CD14-positive monocyte (primary cell): ENCODE measurements around the gene GLIPR1L1. TPM values are rescaled to one million over a fixed set of nuclear protein-coding genes. Genes with fewer than 3 reads are reported as not detected.

Experiments used
- DNase-seq, 3 donors: peaks; one replicate each; pipeline ENCODE4 v3.0.0-alpha.2; 2011 to 2022
- H2AFZ ChIP-seq: 2 replicates; pipeline ENCODE4 v1.6.0; 2012; ENCODE audit warnings: mild to moderate bottlenecking, low read depth, low read length, inconsistent platforms; ENCODE audit not compliant: insufficient read depth, poor library complexity, severe bottlenecking
- H3K27ac ChIP-seq, 2 donors: 1 replicate in 1 of 2; 2 replicates in 1 of 2; pipeline ENCODE4 v1.5.1; 2012 to 2013; ENCODE audit warnings: low read length in 2 of 2, control low read depth in 1 of 2, inconsistent platforms in 1 of 2, low read depth in 1 of 2, mild to moderate bottlenecking in 1 of 2
- H3K27me3 ChIP-seq, 2 donors: one replicate each; pipeline versions ENCODE4 v1.6.0 to v1.6.1; 2011 to 2013; ENCODE audit warnings: low read length in 2 of 2; ENCODE audit not compliant: control insufficient read depth in 2 of 2, insufficient read depth in 2 of 2
- H3K36me3 ChIP-seq, 2 donors: replicated peaks in 1 of 2; 1 replicate in 1 of 2; 2 replicates in 1 of 2; pipeline versions ENCODE4 v1.5.1 to v1.6.1; 2012 to 2013; ENCODE audit warnings: low read length in 2 of 2, control low read depth in 1 of 2, inconsistent platforms in 1 of 2, mild to moderate bottlenecking in 1 of 2; ENCODE audit not compliant: insufficient read depth in 2 of 2, control insufficient read depth in 1 of 2
- H3K4me1 ChIP-seq, 2 donors: 1 replicate in 1 of 2; 2 replicates in 1 of 2; pipeline versions ENCODE4 v1.5.1 to v1.6.1; 2012 to 2013; ENCODE audit warnings: low read length in 2 of 2, control low read depth in 1 of 2, inconsistent platforms in 1 of 2, mild to moderate bottlenecking in 1 of 2, moderate library complexity in 1 of 2; ENCODE audit not compliant: insufficient read depth in 2 of 2, control insufficient read depth in 1 of 2
- H3K4me2 ChIP-seq: replicated peaks from 2 replicates; pipeline ENCODE3; 2012; ENCODE audit warnings: low read length, moderate library complexity, mild to moderate bottlenecking; ENCODE audit not compliant: poor library complexity, severe bottlenecking; ENCODE audit errors: extremely low read depth
- H3K4me3 ChIP-seq, 3 experiments: fragments of 200-600 bp in 1 of 3; sonication (generic) in 1 of 3; replicated peaks in 1 of 3; 1 replicate in 2 of 3; 2 replicates in 1 of 3; pipeline ENCODE4 v1.5.1; 2011 to 2013; ENCODE audit warnings: low read length in 3 of 3, mild to moderate bottlenecking in 3 of 3, control low read depth in 2 of 3, low read depth in 2 of 3, inconsistent platforms in 1 of 3, moderate library complexity in 1 of 3
- H3K79me2 ChIP-seq: 2 replicates; pipeline ENCODE4 v1.6.0; 2012; ENCODE audit warnings: mild to moderate bottlenecking, control low read depth, inconsistent platforms, low read length, moderate library complexity; ENCODE audit not compliant: insufficient read depth
- H3K9ac ChIP-seq: 2 replicates; pipeline ENCODE4 v1.6.0; 2017; ENCODE audit warnings: low read length, mild to moderate bottlenecking; ENCODE audit not compliant: insufficient read depth, poor library complexity, severe bottlenecking
- H3K9me3 ChIP-seq, 2 donors: replicated peaks in 1 of 2; 1 replicate in 1 of 2; 2 replicates in 1 of 2; pipeline versions ENCODE4 v1.5.1 to v1.6.1; 2012 to 2013; ENCODE audit warnings: low read length in 2 of 2, control low read depth in 1 of 2; ENCODE audit not compliant: control insufficient read depth in 1 of 2, insufficient read depth in 1 of 2
- H4K20me1 ChIP-seq: 2 replicates; pipeline ENCODE4 v1.6.0; 2012; ENCODE audit warnings: mild to moderate bottlenecking, low read length, control low read depth, moderate library complexity; ENCODE audit not compliant: insufficient read depth
- H3K27ac Mint-ChIP-seq, 7 donors: one replicate each; pipeline ENCODE4 v1.8.0; 2020; ENCODE audit warnings: mild to moderate bottlenecking in 7 of 7, mixed read lengths in 7 of 7, moderate library complexity in 6 of 7, inconsistent platforms in 2 of 7
- H3K27me3 Mint-ChIP-seq, 3 donors: one replicate each; pipeline ENCODE4 v1.8.0; 2021 to 2022; ENCODE audit warnings: low read depth in 3 of 3, mild to moderate bottlenecking in 3 of 3, mixed read lengths in 3 of 3, moderate library complexity in 3 of 3, inconsistent platforms in 1 of 3
- H3K36me3 Mint-ChIP-seq, 2 donors: one replicate each; pipeline ENCODE4 v1.8.0; 2020; ENCODE audit warnings: mixed read lengths in 2 of 2, inconsistent platforms in 1 of 2, mild to moderate bottlenecking in 1 of 2
- H3K4me1 Mint-ChIP-seq: one replicate; pipeline ENCODE4 v1.8.0; 2020; ENCODE audit warnings: mild to moderate bottlenecking, mixed read lengths
- H3K4me3 Mint-ChIP-seq, 2 donors: one replicate each; pipeline ENCODE4 v1.8.0; 2020; ENCODE audit warnings: mild to moderate bottlenecking in 2 of 2, mixed read lengths in 2 of 2, moderate library complexity in 1 of 2
- H3K9me3 Mint-ChIP-seq, 7 donors: one replicate each; pipeline ENCODE4 v1.8.0; 2020 to 2022; ENCODE audit warnings: mixed read lengths in 7 of 7, mild to moderate bottlenecking in 6 of 7, moderate library complexity in 6 of 7, inconsistent platforms in 2 of 7
- WGBS: methylation state at CpG from one replicate; pipeline ENCODE4 v1.1.5; 2013; ENCODE audit warnings: missing lambda C conversion rate; ENCODE audit not compliant: insufficient coverage; 5-methylcytosine and 5-hydroxymethylcytosine counted together
- intact Hi-C, 2 donors: fragments of 100-400 bp; cut with micrococcal nuclease; formaldehyde crosslinking; loops; one replicate each; pipeline versions ENCODE4 v1.15.0 to v1.15.1; 2023
- polyA plus RNA-seq, 3 donors: library from polyadenylated mRNA; depleted of rRNA in 1 of 3; unstranded in 2 of 3; stranded (reverse) in 1 of 3; fragments of 300-500 nt in 2 of 3; fragments of >200 nt in 1 of 3; fragmentation: Illumina TruSeq in 2 of 3; gene quantifications; 1 replicate in 2 of 3; 2 replicates in 1 of 3; pipeline ENCODE4 v1.2.3, GENCODE V29; 2012 to 2021
- TF ChIP-seq, protein P1 (sequence below): fragments of 200-600 bp; IDR thresholded peaks from one replicate; pipeline ENCODE4 v1.8.0; 2022; ENCODE audit warnings: antibody characterized with exemption, mild to moderate bottlenecking

GLIPR1L1 gene
- polyA plus RNA-seq, 3 donors = not detected

DNA sequence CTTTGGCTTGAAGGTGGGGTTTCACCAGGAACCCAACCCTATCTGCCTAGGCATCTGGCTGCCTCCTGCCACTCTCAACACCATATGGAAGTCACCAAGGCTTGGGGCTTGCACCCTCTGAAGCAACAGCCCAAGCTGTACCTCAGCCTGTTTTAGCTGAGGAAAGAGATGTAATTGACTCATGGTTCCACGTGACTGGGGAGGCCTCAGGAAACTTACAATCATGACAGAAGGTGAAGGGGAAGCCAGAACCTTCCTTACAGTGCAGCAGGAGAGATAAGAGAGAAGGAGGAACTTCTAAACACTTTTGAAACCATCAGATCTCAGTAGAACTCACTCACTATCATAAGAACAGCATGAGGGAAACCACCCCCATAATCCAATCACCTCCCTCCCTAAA, 26.9 kb downstream of the GLIPR1L1 start:
- Histone ChIP-seq H3K4me1 (peaks cover 4 to 8% of the 10 kb centered on the region in 2 donors), H3K9me3 (peaks cover 0 to 3% of the 10 kb centered on the region in 2 donors), H3K4me3 (no peak overlapping the region), H4K20me1 (no peaks in the 10 kb centered on the region), H3K9ac (no peak overlapping the region), H3K27ac (no peak overlapping the region), H3K36me3 (no peaks in the 10 kb centered on the region), H3K79me2 (no peaks in the 10 kb centered on the region), H3K27me3 (no peaks in the 10 kb centered on the region), H2AFZ (no peak overlapping the region), H3K4me2 (no peak overlapping the region)
- intact Hi-C loops = no loop called here
- WGBS = no CpG with 5 or more reads among the region's 1 CpG
- peaks cover 0 to 9% (median 3%) of the 10 kb centered on the region in 7 donors for H3K9me3 Mint-ChIP-seq
- H3K27ac Mint-ChIP-seq = peak overlapping the region in 1 of 7 donors; percentile 27
- H3K36me3 Mint-ChIP-seq = no peaks in the 10 kb centered on the region
- peaks cover 0 to 2% (median 0%) of the 10 kb centered on the region in 3 donors for H3K27me3 Mint-ChIP-seq
- H3K4me1 Mint-ChIP-seq = peaks cover 17% of the 10 kb centered on the region
- no peak overlapping the region for H3K4me3 Mint-ChIP-seq
- TF ChIP-seq, protein P1, sequence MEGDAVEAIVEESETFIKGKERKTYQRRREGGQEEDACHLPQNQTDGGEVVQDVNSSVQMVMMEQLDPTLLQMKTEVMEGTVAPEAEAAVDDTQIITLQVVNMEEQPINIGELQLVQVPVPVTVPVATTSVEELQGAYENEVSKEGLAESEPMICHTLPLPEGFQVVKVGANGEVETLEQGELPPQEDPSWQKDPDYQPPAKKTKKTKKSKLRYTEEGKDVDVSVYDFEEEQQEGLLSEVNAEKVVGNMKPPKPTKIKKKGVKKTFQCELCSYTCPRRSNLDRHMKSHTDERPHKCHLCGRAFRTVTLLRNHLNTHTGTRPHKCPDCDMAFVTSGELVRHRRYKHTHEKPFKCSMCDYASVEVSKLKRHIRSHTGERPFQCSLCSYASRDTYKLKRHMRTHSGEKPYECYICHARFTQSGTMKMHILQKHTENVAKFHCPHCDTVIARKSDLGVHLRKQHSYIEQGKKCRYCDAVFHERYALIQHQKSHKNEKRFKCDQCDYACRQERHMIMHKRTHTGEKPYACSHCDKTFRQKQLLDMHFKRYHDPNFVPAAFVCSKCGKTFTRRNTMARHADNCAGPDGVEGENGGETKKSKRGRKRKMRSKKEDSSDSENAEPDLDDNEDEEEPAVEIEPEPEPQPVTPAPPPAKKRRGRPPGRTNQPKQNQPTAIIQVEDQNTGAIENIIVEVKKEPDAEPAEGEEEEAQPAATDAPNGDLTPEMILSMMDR = no peak
- DNase-seq = no peak

DNA sequence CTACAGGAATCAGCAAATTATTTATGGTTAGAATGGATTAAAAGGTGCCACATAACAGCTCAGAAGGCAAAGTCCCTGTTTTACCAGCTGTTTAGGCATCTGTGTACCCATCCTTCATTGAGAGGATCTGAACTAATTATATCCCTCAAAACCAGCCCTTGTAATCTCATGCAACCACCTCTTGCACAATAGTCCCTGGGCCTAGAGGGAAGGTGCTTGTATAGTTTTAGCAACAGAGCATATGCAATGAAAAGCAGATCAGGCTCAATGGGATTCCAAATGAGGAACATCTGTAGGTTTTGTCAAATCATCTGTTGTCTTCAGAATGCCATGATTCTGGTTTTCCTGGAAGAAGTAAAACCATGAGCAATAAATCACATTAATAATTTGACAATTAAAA, 30.4 kb downstream of the GLIPR1L1 start:
- H4K20me1 ChIP-seq = no peaks in the 10 kb centered on the region
- no peak overlapping the region for H3K4me2 ChIP-seq
- peaks cover 0 to 3% of the 10 kb centered on the region in 2 donors for H3K9me3 ChIP-seq
- H3K4me3 Mint-ChIP-seq = no peak overlapping the region
- no peaks in the 10 kb centered on the region for H3K27me3 Mint-ChIP-seq
- H3K27ac ChIP-seq = no peak overlapping the region
- H3K36me3 Mint-ChIP-seq = no peaks in the 10 kb centered on the region
- intact Hi-C loops = no loop called here
- H3K9me3 Mint-ChIP-seq = peaks cover 0 to 9% (median 3%) of the 10 kb centered on the region in 7 donors
- peaks cover 21% of the 10 kb centered on the region for H3K4me1 Mint-ChIP-seq
- TF ChIP-seq, protein P1 = no peak
- no peak overlapping the region for H3K9ac ChIP-seq
- H3K4me3 ChIP-seq = no peak overlapping the region
- H2AFZ ChIP-seq = no peak overlapping the region
- H3K27ac Mint-ChIP-seq = no peak overlapping the region
- no peaks in the 10 kb centered on the region for H3K27me3 ChIP-seq
- H3K4me1 ChIP-seq = peaks cover 4 to 8% of the 10 kb centered on the region in 2 donors
- peak; percentile 18 to 30 (median 19) for DNase-seq
- no peaks in the 10 kb centered on the region for H3K36me3 ChIP-seq
- H3K79me2 ChIP-seq = no peaks in the 10 kb centered on the region
